Measurements from ENCODE around the gene TMEM201.

Gene TMEM201

GRCh38 chr1:9590945-9591668 is 2.4 kb downstream of the TMEM201 start:
- DNase-seq (ENCODE audit: low read depth) = no peak
- no peak overlapping the region for H3K4me3 ChIP-seq (ENCODE audit: control insufficient read depth, low read depth, low read length)
- TF ChIP-seq CTCF (IDR thresholded peaks at IDR 0.05; ENCODE audit: control insufficient read depth, insufficient read depth, low read depth, low read length, missing control alignments) = no peak

GRCh38 chr1:9591669-9592509 is 3.2 kb downstream of the TMEM201 start:
- no peak for TF ChIP-seq CTCF (IDR thresholded peaks at IDR 0.05; ENCODE audit: control insufficient read depth, insufficient read depth, low read depth, low read length, missing control alignments)
- DNase-seq (ENCODE audit: low read depth) = no peak
- H3K4me3 ChIP-seq (ENCODE audit: control insufficient read depth, low read depth, low read length) = no peak overlapping the region

- no peak overlapping the region for H3K4me3 ChIP-seq (ENCODE audit: control insufficient read depth, low read depth, low read length)
- DNase-seq (ENCODE audit: low read depth) = no peak
- no peak for TF ChIP-seq CTCF (IDR thresholded peaks at IDR 0.05; ENCODE audit: control insufficient read depth, insufficient read depth, low read depth, low read length, missing control alignments)
Measured at GRCh38 chr1:9592510-9593075, 3.9 kb downstream of the TMEM201 start.

- DNase-seq (ENCODE audit: low read depth) = no peak
- no peak for TF ChIP-seq CTCF (IDR thresholded peaks at IDR 0.05; ENCODE audit: control insufficient read depth, insufficient read depth, low read depth, low read length, missing control alignments)
- no peak overlapping the region for H3K4me3 ChIP-seq (ENCODE audit: control insufficient read depth, low read depth, low read length)
Measured at GRCh38 chr1:9593147-9593491, 4.4 kb downstream of the TMEM201 start.

- DNase-seq (ENCODE audit: low read depth) = no peak
- no peak for TF ChIP-seq CTCF (IDR thresholded peaks at IDR 0.05; ENCODE audit: control insufficient read depth, insufficient read depth, low read depth, low read length, missing control alignments)
- H3K4me3 ChIP-seq (ENCODE audit: control insufficient read depth, low read depth, low read length) = no peak overlapping the region
Measured at GRCh38 chr1:9593492-9594465, 5.1 kb downstream of the TMEM201 start.
